HepG2 (cell line): ENCODE data around the gene DCTN2. TPM values are rescaled to one million over a fixed set of nuclear protein-coding genes. Genes with fewer than 3 reads are reported as not detected.

Source experiments
- CENPBD1 ChIP-seq: sonication (generic); formaldehyde crosslinking; IDR thresholded peaks from 2 replicates; pipeline ENCODE4 v1.8.0; 2022; ENCODE audit warnings: missing genetic modification reagents, low read depth, mild to moderate bottlenecking, borderline replicate concordance
- EEA1 ChIP-seq: sonication (generic); formaldehyde crosslinking; IDR thresholded peaks from 2 replicates; pipeline ENCODE4 v1.5.1; 2020; ENCODE audit warnings: mild to moderate bottlenecking, missing genetic modification reagents, borderline replicate concordance
- FOXK2 ChIP-seq: fragments of 450-650 bp; IDR thresholded peaks from 2 replicates; pipeline ENCODE4 v1.6.1; 2016
- GRHL1 ChIP-seq: sonication (generic); formaldehyde crosslinking; conservative IDR thresholded peaks from 2 replicates; pipeline ENCODE4 v1.8.0; 2022; ENCODE audit warnings: missing genetic modification reagents
- HMGXB4 ChIP-seq, 2 experiments: sonication (generic) in 1 of 2; formaldehyde crosslinking in 1 of 2; IDR thresholded peaks; 2 replicates each; pipeline versions ENCODE4 v1.4.0 to v1.6.1; 2018 to 2020; ENCODE audit warnings: missing genetic modification reagents in 2 of 2, borderline replicate concordance in 1 of 2, low read depth in 1 of 2, mild to moderate bottlenecking in 1 of 2, missing biosample characterization in 1 of 2
- JUND ChIP-seq: sonication (generic); formaldehyde crosslinking; IDR thresholded peaks from 2 replicates; pipeline ENCODE4 v1.8.0; 2022; ENCODE audit warnings: mild to moderate bottlenecking, missing genetic modification reagents
- MEIS1 ChIP-seq: sonication (generic); formaldehyde crosslinking; IDR thresholded peaks from 2 replicates; pipeline ENCODE4 v1.9.0; 2021; ENCODE audit warnings: mild to moderate bottlenecking, missing genetic modification reagents, moderate library complexity, borderline replicate concordance
- NBN ChIP-seq: fragments of 450-650 bp; conservative IDR thresholded peaks from 2 replicates; pipeline ENCODE4 v1.6.1; 2017
- NR2F6 ChIP-seq, 2 experiments: IDR thresholded peaks; 2 replicates each; pipeline ENCODE4 v1.6.1; 2016; ENCODE audit warnings: antibody characterized with exemption in 1 of 2, mild to moderate bottlenecking in 1 of 2
- PAX8 ChIP-seq: sonication (generic); formaldehyde crosslinking; IDR thresholded peaks from 2 replicates; pipeline ENCODE4 v1.8.0; 2022; ENCODE audit warnings: mild to moderate bottlenecking, missing genetic modification reagents, borderline replicate concordance
- SETDB1 ChIP-seq: sonication (generic); formaldehyde crosslinking; IDR thresholded peaks from 2 replicates; pipeline ENCODE4 v1.5.1; 2020; ENCODE audit warnings: missing genetic modification reagents, mild to moderate bottlenecking, borderline replicate concordance
- SNRNP70 ChIP-seq: fragments of 200-400 bp; formaldehyde crosslinking; IDR thresholded peaks from 2 replicates; pipeline ENCODE4 v1.6.1; 2017; ENCODE audit warnings: mild to moderate bottlenecking, low read depth, low read length, moderate library complexity
- ZNF232 ChIP-seq: sonication (generic); formaldehyde crosslinking; IDR thresholded peaks from 2 replicates; pipeline ENCODE4 v1.4.0; 2020; ENCODE audit warnings: missing genetic modification reagents, borderline replicate concordance
- ZNF264 ChIP-seq: sonication (generic); formaldehyde crosslinking; IDR thresholded peaks from 2 replicates; pipeline ENCODE4 v1.4.0; 2020; ENCODE audit warnings: missing genetic modification reagents
- ZNF512 ChIP-seq: sonication (generic); formaldehyde crosslinking; IDR thresholded peaks from 2 replicates; pipeline ENCODE4 v1.4.0; 2020; ENCODE audit warnings: mild to moderate bottlenecking, missing genetic modification reagents
- ZNF543 ChIP-seq: sonication (generic); formaldehyde crosslinking; IDR thresholded peaks from 2 replicates; pipeline ENCODE4 v1.4.0; 2020; ENCODE audit warnings: mild to moderate bottlenecking, missing genetic modification reagents
- ZNF616 ChIP-seq: sonication (generic); formaldehyde crosslinking; IDR thresholded peaks from 2 replicates; pipeline ENCODE4 v1.5.0; 2020; ENCODE audit warnings: low read depth, mild to moderate bottlenecking, missing genetic modification reagents
- ZNF781 ChIP-seq: sonication (generic); formaldehyde crosslinking; IDR thresholded peaks from 2 replicates; pipeline ENCODE4 v1.5.1; 2020; ENCODE audit warnings: borderline replicate concordance, mild to moderate bottlenecking, missing genetic modification reagents; ENCODE audit errors: not compliant biosample characterization
- ZSCAN30 ChIP-seq: sonication (generic); formaldehyde crosslinking; IDR thresholded peaks from 2 replicates; pipeline ENCODE4 v1.5.0; 2020; ENCODE audit warnings: mild to moderate bottlenecking, missing genetic modification reagents
- ZXDC ChIP-seq: sonication (generic); formaldehyde crosslinking; IDR thresholded peaks from 2 replicates; pipeline ENCODE4 v1.5.0; 2020; ENCODE audit warnings: mild to moderate bottlenecking, missing genetic modification reagents
- polyA plus RNA-seq, 8 experiments: library from polyadenylated mRNA; depleted of rRNA in 3 of 8; stranded (reverse) in 7 of 8; unstranded in 1 of 8; fragments of >200 nt; fragmentation: Illumina TruSeq in 4 of 8; extraction: Trizol in 4 of 8; gene quantifications; 2 replicates each; pipeline versions ENCODE4 v1.2.1 to v1.2.3, GENCODE V29; 2011 to 2016; ENCODE audit warnings: low read depth in 4 of 8, missing spikeins in 1 of 8, mixed read lengths in 1 of 8; ENCODE audit not compliant: insufficient read depth in 1 of 8
- total RNA-seq, 5 experiments: library from RNA; depleted of rRNA; stranded (reverse); fragments of >200 nt; fragmentation: Illumina TruSeq; extraction: Trizol; gene quantifications; 2 replicates each; pipeline ENCODE4 v1.2.3, GENCODE V29; 2016; ENCODE audit warnings: low read depth in 1 of 5

DCTN2 gene
- total and polyA plus RNA-seq, 2 of the 13 experiments (the other 11 are each of a cell fraction or from before 2014, with no cell fraction given) = 72.0 to 77.4 TPM

GRCh38 chr12:57487597-57488401, 59.2 kb downstream of the DCTN2 start, which contains the start of gene MARS1 (continued):
- no peak for TF ChIP-seq ZNF512
- no peak for TF ChIP-seq ZNF232 (CRISPR knock-in tag)
- no peak for TF ChIP-seq CENPBD1 (CRISPR knock-in tag)
- no peak; the same call in 1 of the 2 replicates for TF ChIP-seq FOXK2
- TF ChIP-seq PAX8 (CRISPR knock-in tag) = no peak
- TF ChIP-seq MEIS1 = no peak
- no peak for TF ChIP-seq JUND (CRISPR knock-in tag)
- peak; percentile 80 for TF ChIP-seq ZNF781 (CRISPR knock-in tag)
- no peak for TF ChIP-seq ZNF264 (CRISPR knock-in tag)
- TF ChIP-seq EEA1 (CRISPR knock-in tag) = no peak
- no peak for TF ChIP-seq ZXDC (CRISPR knock-in tag)
- TF ChIP-seq GRHL1 (CRISPR knock-in tag) = no peak
- no peak for TF ChIP-seq SETDB1 (CRISPR knock-in tag)
- peak in 1 of 2 experiments; percentile 79; a peak in 2 of 4 replicates for TF ChIP-seq HMGXB4 (CRISPR knock-in tag; IDR thresholded peaks at IDR 0.05; ENCODE audit: borderline replicate concordance in 1 of 2, low read depth in 1 of 2)
- no peak for TF ChIP-seq ZNF616 (CRISPR knock-in tag)
- TF ChIP-seq ZSCAN30 = no peak
- TF ChIP-seq SNRNP70 = no peak
- no peak for TF ChIP-seq NBN
- no peak for TF ChIP-seq ZNF543
- no peak for TF ChIP-seq NR2F6 (IDR thresholded peaks at IDR 0.05)
- TF ChIP-seq NR2F6 (CRISPR knock-in tag; IDR thresholded peaks at IDR 0.05) = no peak
